Measurements from ENCODE around the gene CCSER2.
"Not testable (repeated sequence)": the region's sequence is repeated elsewhere in the genome, so short reads cannot be mapped to it uniquely, and the experiment has no call there.

The CCSER2 gene

DNA sequence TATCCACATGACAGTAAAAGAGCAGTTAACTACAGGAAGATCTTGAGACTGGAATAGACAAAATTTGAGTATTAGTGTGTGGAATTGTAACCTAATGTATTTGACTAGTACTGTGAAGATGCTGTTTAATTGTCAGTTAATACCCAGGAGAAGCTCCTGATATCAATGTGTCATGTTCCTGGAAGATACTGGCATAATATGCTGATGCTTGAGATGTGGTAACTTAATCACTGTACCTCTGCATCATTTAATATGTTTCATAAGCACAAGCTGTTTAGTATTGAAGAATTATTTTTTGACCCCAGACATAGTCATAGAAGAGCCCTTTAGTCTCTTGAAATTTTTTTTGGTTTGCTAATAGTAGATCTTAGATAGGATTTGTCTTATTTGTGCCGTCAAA lies 15.4 kb downstream of the CCSER2 start:
- no peak for DNase-seq (ENCODE audit: low spot score)

DNA sequence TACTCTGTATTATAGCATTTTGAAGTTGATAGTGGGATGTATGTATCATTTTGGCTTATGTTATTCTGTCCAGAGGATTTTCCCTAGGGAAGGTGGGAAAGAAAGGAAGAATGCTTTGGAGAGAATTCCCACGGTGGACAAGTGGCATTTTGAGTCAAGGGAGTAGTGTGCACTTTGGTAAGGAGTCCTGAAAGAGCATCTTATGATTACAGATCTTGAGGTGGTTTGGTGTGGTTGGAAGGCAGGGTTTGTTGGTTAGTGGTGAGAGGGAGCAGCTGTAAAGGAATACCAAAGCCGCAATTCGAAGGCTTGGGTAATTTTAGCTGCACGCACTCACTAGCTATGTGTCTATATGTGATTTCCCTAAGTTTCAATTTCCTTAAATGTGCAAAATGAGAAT lies 16.1 kb downstream of the CCSER2 start:
- DNase-seq (ENCODE audit: low spot score): no peak

- DNase-seq (ENCODE audit: low spot score): not testable (repeated sequence)
These were observed 19.2 kb downstream of the CCSER2 start for GRCh38 chr10:84347575-84348002.

DNA sequence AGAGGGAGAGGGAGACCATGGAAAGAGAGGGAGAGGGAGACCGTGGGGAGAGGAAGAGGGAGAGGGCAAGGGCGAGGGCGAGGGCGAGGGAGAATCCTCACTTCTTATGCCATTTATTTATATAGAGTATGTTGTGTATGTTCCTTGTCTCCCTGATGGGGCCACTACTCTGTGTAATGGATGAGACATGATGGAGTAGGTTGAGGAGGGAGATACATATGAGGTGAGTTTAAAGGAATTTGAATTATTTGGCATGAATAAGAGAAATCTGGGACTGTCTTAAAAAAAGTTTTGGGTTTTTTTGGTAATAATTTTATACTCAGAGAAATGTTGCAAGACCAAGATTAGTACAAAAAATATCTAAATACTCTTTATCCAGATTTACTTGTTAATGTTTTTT lies 20.1 kb downstream of the CCSER2 start:
- no peak for DNase-seq (ENCODE audit: low spot score)

GRCh38 chr10:84348860-84349259 lies 20.5 kb downstream of the CCSER2 start:
- no peak for DNase-seq (ENCODE audit: low spot score)

GRCh38 chr10:84352251-84352842 lies 24.0 kb downstream of the CCSER2 start:
- DNase-seq (ENCODE audit: low spot score): peak; percentile 47

DNA sequence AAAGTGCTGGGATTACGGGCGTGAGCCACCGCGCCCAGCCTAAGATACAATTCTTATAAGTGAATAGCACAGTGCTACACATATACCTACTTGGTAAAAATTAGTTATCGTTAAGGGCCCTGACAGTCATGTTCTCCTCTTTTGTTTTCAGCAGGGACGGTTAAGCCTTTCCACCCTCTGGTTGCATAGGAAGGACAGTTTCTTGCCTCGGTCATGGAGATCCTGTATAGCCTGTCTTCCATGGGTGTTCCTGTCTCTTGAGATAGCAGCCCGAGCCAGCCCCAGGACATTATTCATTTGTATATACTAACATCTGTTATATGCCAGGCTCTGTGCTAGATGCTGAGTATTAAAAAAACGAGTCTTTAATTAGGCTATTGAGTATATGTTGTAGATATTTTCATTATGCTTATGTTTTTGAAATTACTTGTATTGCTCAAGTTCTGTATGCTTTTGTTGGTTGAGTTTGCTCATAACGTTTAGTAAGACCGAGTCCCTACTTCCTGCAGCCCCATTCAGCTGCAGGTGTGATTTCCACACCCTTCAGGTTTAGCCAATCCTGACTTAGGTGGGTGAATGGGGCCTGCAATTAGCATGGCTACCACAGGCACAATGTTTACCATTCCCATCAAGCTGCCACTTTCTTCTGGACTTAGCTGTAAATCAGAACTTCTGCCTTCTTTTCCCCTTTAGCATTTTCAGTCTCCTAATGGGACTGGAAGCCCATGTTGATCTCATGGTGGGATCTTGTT lies 24.8 kb downstream of the CCSER2 start:
- no peak for DNase-seq (ENCODE audit: low spot score)

- no peak for DNase-seq (ENCODE audit: low spot score)
These were observed 26.2 kb downstream of the CCSER2 start for GRCh38 chr10:84354623-84355022.

DNA sequence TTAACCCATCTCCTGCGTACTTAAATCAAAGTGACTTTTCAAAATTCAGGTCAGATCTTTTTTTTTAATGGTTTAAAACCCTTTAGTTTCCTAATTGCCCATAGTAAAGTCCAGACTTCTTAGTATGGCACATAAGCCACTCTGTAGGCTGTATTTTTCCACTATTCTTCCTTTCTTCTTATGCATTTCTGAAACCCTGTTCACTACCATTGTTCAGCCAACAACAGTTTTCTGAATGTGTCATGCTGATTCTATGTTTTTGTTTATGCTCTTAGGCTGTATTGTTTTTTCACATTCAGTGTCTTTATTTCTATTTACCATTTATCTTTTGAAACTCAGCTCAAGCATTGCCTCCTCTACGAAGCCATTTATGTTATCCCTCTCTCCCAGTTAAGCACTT lies 26.7 kb downstream of the CCSER2 start:
- no peak for DNase-seq (ENCODE audit: low spot score)

GRCh38 chr10:84356928-84357327 lies 28.5 kb downstream of the CCSER2 start:
- DNase-seq (ENCODE audit: low spot score): no peak

DNA sequence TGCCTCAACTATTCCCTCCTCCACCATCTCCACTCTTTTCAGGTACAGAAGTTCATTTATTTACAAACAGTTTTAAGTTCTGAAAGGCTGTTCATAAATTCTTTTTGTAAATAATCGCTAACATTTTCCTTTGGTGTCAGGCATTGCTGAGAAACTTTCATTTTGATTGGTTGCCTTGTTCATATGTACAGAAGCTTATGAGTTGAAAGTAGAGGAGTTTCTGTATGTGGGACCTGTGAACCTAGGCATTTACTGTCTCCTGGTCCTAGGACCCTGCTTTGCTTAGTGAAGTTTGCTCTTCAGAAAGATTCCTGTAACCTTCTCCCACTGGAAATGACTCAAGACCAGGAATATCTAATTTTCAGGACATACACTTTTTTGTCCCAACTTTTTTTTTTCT lies 30.4 kb downstream of the CCSER2 start:
- no peak for DNase-seq (ENCODE audit: low spot score)

DNA sequence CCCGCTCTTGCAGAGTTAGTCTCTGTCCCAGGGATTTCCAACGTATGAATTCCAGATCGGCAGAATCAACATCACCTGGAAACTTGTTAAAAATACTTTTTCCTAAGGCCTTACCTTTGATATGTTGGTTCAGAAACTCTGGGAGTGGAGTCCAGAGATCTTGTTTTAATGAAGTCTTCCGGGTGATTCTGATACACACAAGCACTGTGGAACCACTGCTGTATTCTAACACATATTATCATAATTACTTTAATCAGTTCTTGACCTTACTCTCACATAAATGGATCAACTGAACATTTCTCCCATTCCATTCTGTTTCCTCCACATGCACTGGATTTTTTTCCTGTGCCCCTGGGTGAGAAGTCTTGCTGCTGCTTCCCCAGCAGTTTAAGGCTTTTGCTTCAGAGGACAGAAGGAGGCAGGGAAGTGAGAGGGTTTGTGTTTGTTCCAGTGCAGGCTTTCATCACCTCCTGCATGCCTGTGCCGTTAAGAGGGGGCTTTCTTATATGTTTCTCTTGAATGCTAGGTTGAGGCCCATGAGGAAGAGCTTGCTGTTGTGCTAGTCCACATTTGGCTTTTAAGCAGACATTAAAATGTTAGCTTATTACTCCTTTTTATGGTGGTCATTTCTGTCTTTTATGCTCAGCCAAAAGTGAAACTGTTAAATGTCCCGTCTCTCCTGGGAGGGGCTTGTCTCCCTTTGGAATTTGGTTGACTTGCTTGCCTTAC lies 32.4 kb downstream of the CCSER2 start:
- DNase-seq (ENCODE audit: low spot score): no peak

DNA sequence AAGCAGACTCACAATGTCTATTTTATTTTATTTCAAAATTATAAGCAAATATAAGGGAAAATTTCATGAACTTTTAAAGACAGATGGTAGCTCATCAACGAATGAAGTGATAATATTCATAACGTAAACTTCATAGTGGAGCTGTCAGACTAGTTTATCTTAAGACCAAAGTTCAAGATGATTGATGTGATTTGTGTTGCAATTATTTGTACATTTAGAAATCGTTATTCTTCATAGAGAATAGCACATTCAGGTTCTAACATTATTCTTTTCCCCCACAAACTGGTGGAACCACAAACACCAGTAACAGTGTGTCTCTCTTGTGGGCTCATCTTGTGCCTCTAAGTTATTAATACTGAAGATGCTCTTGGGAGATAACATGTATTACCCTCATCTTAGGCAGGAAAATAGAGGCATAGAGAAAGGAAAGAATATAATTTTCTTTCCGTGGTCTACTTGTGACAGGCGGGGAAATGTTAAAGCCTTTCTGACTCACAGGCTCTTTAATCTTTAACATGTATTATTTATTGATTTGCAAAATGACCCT lies 37.0 kb downstream of the CCSER2 start:
- DNase-seq (ENCODE audit: low spot score): no peak

DNA sequence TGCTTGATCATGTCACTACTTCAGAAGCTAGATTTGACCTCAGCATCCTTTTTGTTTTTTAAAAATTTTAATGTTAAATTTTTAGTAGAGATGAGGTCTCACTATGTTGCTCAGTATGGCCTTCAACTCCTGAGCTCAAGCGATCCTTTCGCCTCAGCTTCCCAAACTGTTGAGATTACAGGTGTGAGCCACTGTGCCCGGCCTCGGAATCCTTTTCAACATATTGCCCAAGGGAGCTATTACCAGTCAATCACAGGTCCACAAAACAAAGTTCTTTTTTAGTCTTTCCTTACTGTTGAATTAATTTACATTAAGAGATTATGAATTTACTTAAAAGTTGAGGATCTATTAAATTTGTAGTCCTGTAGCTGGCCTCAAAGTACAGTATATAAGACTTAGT lies 37.7 kb downstream of the CCSER2 start:
- no peak for DNase-seq (ENCODE audit: low spot score)

DNA sequence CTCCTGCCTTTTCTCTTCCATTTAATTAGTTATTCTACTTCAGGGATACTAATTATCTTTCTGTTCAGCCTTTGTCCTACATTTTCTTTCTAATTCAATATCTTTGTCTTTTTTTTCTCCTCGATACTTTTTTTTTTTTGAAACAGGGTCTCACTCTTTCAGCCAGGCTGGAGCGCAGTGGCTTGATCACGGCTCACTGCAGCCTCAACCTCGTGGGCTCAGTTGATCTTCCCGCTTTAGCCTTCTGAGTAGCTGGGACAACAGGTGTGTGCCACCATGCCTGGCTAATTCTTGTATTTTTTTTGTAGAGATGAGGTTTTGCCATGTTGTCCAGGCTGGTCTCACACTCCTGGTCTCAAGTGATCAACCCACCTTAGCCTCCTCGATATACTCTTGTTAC lies 38.9 kb downstream of the CCSER2 start:
- DNase-seq (ENCODE audit: low spot score): no peak

DNA sequence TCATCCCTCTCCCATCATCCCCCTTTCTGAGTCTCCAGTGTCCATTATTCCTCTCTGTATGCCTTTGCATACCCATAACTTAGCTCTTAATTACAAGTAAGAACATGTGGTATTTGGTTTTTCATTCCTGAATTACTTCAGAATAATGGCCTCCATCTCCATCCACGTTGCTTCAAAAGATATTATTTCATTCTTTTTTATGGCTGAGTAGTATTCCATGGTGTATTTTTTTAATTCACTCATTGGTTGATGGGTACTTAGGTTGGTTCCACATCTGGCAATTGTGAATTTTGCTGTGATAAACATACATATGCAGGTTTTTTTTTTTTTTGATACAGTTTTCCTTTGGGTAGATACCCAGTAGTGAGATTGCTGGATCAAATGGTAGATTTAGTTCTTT lies 40.4 kb downstream of the CCSER2 start:
- DNase-seq (ENCODE audit: low spot score): no peak

GRCh38 chr10:84370283-84370682 lies 41.9 kb downstream of the CCSER2 start:
- DNase-seq (ENCODE audit: low spot score): no peak

- no peak for DNase-seq (ENCODE audit: low spot score)
These were observed 43.6 kb downstream of the CCSER2 start for GRCh38 chr10:84371944-84372343.

DNA sequence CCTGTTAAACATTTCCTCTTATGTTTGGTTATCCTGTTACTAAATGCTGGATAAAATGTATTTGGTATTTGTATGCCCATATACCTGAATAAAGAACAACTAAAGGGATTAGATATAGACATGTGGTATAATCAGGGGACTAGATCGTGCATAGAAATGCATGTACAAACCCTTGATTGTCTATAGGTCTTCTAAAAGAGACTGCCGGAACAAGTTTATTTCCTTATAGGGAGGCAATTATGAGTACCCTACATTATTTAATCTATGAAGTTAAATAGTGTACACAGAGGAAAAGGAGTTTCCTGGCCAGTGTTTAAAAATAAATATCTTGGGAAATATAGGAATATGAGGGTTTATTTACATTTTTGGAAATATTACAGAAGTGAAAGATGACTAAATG lies 44.6 kb downstream of the CCSER2 start:
- DNase-seq (ENCODE audit: low spot score): no peak

DNA sequence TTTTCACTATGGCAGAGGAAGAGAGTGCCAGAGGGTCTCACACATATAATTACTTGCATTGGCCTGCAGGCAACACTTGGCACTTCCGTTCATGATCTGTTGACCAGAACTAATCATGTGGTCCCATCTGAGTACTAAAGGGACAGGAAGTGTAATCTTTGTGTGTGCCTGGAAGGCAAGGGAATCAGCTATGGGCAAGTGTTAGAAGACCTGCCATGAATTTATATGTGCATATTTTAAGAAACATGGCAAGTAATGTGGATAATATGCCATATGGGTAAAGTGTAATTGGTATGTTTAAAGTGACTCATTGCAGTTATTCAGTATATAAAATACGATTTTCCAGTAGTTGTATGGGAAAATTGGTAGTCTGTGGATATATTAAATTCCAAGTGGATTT lies 46.1 kb downstream of the CCSER2 start:
- DNase-seq (ENCODE audit: low spot score): no peak

DNA sequence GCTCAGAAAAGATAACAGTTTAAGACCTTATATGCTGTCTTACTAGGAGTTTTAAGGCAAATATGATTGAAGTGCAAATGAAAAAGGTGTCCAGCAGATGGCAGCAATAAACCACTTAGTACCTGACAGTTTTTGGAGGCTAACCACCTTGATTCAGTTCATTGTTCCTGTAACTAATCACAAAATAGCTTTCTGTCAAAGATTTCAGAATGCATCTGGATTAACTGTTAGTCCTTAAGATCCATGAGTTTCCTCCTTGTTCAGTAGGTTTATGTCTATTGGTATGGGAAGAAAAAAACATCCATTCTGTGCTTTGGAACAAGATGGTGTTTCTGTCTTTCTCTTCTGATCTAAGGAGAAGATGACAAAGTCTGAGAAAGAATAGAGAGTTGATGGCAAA lies 46.6 kb downstream of the CCSER2 start:
- DNase-seq (ENCODE audit: low spot score): peak; percentile 59

GRCh38 chr10:84375881-84376280 lies 47.5 kb downstream of the CCSER2 start:
- no peak for DNase-seq (ENCODE audit: low spot score)

GRCh38 chr10:84388148-84388547 lies 59.8 kb downstream of the CCSER2 start:
- no peak for DNase-seq (ENCODE audit: low spot score)
